Measurements from ENCODE around the gene TUT7. TPM values are rescaled to one million over a fixed set of nuclear protein-coding genes. Genes with fewer than 3 reads are reported as not detected.

TUT7 gene
- total and polyA plus RNA-seq, 7 donors: 11.6 to 59.0 (median 39.2) TPM

DNA sequence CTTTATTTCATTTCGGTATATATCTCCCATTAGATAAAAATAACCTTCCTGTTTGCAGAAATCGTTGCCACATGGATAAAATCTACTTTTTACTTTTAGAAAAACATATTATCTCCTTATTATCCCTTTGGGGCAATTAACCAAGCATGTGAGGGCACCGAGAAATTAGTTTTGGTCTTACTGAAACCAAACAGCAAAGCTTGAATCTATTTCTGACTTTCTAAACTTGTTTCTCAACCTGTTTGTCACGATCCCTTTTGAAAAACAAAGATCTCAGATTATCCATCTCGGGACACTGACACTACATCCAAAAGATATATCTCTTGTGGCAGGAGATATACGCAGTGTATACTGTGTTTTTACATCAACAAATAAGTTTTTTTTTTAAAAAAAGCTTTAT, 2.3 kb downstream of the TUT7 start:
- Histone ChIP-seq H3K4me3 (peak overlapping the region in 2 of 4 donors; percentile 71 to 98), H3K27me3 (no peaks in the 10 kb centered on the region), H3K4me1 (peaks cover 0 to 64% (median 54%) of the 10 kb centered on the region in 4 donors), H3K9me3 (no peaks in the 10 kb centered on the region), H3K36me3 (peaks cover 0 to 18% (median 2%) of the 10 kb centered on the region in 4 donors), H3K27ac (peak overlapping the region in 1 of 4 donors; percentile 93)
- intact Hi-C loops (cut with DNase I): loop anchor here (5.0 kb wide), 2 partner anchors 70 to 595 kb away; partner anchors contain the start of genes GAS1 and ISCA1
- TF ChIP-seq, protein P1, sequence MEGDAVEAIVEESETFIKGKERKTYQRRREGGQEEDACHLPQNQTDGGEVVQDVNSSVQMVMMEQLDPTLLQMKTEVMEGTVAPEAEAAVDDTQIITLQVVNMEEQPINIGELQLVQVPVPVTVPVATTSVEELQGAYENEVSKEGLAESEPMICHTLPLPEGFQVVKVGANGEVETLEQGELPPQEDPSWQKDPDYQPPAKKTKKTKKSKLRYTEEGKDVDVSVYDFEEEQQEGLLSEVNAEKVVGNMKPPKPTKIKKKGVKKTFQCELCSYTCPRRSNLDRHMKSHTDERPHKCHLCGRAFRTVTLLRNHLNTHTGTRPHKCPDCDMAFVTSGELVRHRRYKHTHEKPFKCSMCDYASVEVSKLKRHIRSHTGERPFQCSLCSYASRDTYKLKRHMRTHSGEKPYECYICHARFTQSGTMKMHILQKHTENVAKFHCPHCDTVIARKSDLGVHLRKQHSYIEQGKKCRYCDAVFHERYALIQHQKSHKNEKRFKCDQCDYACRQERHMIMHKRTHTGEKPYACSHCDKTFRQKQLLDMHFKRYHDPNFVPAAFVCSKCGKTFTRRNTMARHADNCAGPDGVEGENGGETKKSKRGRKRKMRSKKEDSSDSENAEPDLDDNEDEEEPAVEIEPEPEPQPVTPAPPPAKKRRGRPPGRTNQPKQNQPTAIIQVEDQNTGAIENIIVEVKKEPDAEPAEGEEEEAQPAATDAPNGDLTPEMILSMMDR (IDR thresholded peaks at IDR 0.05): no peak
- no peak for TF ChIP-seq POLR2AphosphoS5 (IDR thresholded peaks at IDR 0.05)
- no peak for DNase-seq
- 64 to 66% methylated on average over 6 of the region's 6 CpGs for WGBS, 2 donors

DNA sequence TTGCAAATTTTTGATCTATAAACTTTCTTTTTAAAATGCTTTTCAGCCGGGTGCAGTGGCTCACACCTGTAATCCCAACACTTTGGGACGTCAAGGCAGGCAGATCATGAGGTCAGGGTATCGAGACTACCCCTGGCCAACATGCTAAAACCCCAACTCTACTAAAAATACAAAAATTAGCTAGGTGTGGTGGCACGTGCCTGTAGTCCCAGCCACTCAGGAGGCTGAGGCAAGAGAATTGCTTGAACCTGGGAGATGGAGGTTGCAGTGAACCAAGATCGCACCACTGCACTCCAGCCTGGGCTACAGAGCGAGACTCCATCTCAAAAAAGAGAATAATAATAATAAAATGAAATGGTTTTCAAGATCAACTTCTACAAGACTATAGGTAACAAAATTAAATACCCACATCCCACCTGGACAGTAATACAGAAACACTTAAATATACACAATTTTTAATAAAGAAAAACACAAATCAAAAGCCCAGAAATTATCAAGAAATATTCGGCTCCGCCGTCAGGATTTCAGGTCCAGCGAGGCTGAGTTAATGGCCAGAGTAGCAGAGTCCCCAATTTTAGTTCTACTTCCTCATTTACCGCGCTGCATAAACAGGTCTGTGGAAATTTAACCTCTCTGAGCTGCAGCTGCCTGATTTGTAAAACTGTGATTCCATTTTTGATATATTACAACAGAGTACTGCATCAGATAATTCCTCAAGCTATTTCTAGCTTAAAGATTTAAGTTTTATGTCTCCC, 4.0 kb downstream of the TUT7 start:
- no peaks in the 10 kb centered on the region for H3K27me3 ChIP-seq
- TF ChIP-seq EP300 (IDR thresholded peaks at IDR 0.05) (no peak), POLR2AphosphoS5 (IDR thresholded peaks at IDR 0.05) (no peak), POLR2A (IDR thresholded peaks at IDR 0.05) (no peak)
- TF ChIP-seq, protein P1 (IDR thresholded peaks at IDR 0.05): no peak
- intact Hi-C loops (cut with DNase I): loop anchor here (5.0 kb wide), 2 partner anchors 68 to 597 kb away; partner anchors contain the start of genes GAS1 and ISCA1
- 61 to 85% methylated on average over 12 of the region's 12 CpGs for WGBS, 2 donors
- DNase-seq: no peak
- peaks cover 0 to 30% (median 10%) of the 10 kb centered on the region in 4 donors for H3K36me3 ChIP-seq
- peak overlapping the region in 1 of 4 donors; percentile 4 for H3K27ac ChIP-seq
- peaks cover 0 to 68% (median 57%) of the 10 kb centered on the region in 4 donors for H3K4me1 ChIP-seq
- no peaks in the 10 kb centered on the region for H3K9me3 ChIP-seq
- H3K4me3 ChIP-seq: peak overlapping the region in 1 of 4 donors; percentile 16

- peaks cover 0 to 66% (median 54%) of the 10 kb centered on the region in 4 donors for H3K4me1 ChIP-seq
- TF ChIP-seq, protein P1 (IDR thresholded peaks at IDR 0.05): no peak
- TF ChIP-seq POLR2AphosphoS5 (IDR thresholded peaks at IDR 0.05) (no peak), POLR2A (IDR thresholded peaks at IDR 0.05) (no peak), EP300 (IDR thresholded peaks at IDR 0.05) (no peak)
- H3K4me3 ChIP-seq: peak overlapping the region in 1 of 4 donors; percentile 16
Observed at GRCh38 chr9:86349271-86349670, 4.9 kb downstream of the TUT7 start.

GRCh38 chr9:86347991-86348390, 6.2 kb downstream of the TUT7 start:
- no peak for TF ChIP-seq POLR2AphosphoS5 (IDR thresholded peaks at IDR 0.05)
- TF ChIP-seq POLR2A (IDR thresholded peaks at IDR 0.05): no peak
- TF ChIP-seq EP300 (IDR thresholded peaks at IDR 0.05): no peak
- TF ChIP-seq, protein P1 (IDR thresholded peaks at IDR 0.05): no peak
- intact Hi-C loops (cut with DNase I): no loop called here

More at GRCh38 chr9:86349271-86349670, 4.9 kb downstream of the TUT7 start:
- peaks cover 0 to 39% (median 16%) of the 10 kb centered on the region in 4 donors for H3K36me3 ChIP-seq
- DNase-seq: no peak
- intact Hi-C loops (cut with DNase I): no loop called here
- no peaks in the 10 kb centered on the region for H3K9me3 ChIP-seq
- H3K27ac ChIP-seq: no peak overlapping the region
- H3K27me3 ChIP-seq: no peaks in the 10 kb centered on the region
- WGBS, 2 donors: 77 to 81% methylated on average over 3 of the region's 3 CpGs

More at GRCh38 chr9:86347991-86348390, 6.2 kb downstream of the TUT7 start:
- Histone ChIP-seq H3K4me1 (peaks cover 0 to 61% (median 49%) of the 10 kb centered on the region in 4 donors), H3K27ac (no peak overlapping the region), H3K27me3 (no peaks in the 10 kb centered on the region), H3K9me3 (no peaks in the 10 kb centered on the region), H3K36me3 (peaks cover 0 to 51% (median 16%) of the 10 kb centered on the region in 4 donors), H3K4me3 (no peak overlapping the region)
- no peak for DNase-seq
- WGBS, 2 donors: 90 to 92% methylated on average over 2 of the region's 2 CpGs
